HCT116 (cell line): ENCODE data around the gene C1orf50.

Source experiments
- CEBPB ChIP-seq: IDR thresholded peaks from 2 replicates; pipeline ENCODE4 v1.6.1; 2012; ENCODE audit warnings: low read depth
- EGR1 ChIP-seq: IDR thresholded peaks from 2 replicates; pipeline ENCODE4 v1.6.1; 2012; ENCODE audit warnings: low read depth
- EZH2phosphoT487 ChIP-seq: fragments of 200-600 bp; IDR thresholded peaks from 2 replicates; pipeline ENCODE4 v1.6.1; 2018; ENCODE audit warnings: antibody characterized with exemption, borderline replicate concordance
- POLR2AphosphoS5 ChIP-seq: IDR thresholded peaks from 2 replicates; pipeline ENCODE4 v1.6.1; 2011; ENCODE audit warnings: mild to moderate bottlenecking, low read depth, low read length, moderate library complexity
- RAD21 ChIP-seq: IDR thresholded peaks from 2 replicates; pipeline ENCODE4 v1.6.1; 2012; ENCODE audit warnings: low read depth, mild to moderate bottlenecking
- SIN3A ChIP-seq: IDR thresholded peaks from 2 replicates; pipeline ENCODE4 v1.6.1; 2012; ENCODE audit warnings: low read depth
- ZNF274 ChIP-seq: fragments of 200-500 bp; sonication (Bioruptor generic); IDR thresholded peaks from 2 replicates; pipeline ENCODE4 v1.6.1; 2014; ENCODE audit warnings: mild to moderate bottlenecking, low read depth, low read length, inconsistent platforms
- TF ChIP-seq, protein P1 (sequence below), 3 experiments: fragments of 200-600 bp in 1 of 3; sonication (generic) in 1 of 3; IDR thresholded peaks in 2 of 3; conservative IDR thresholded peaks in 1 of 3; 2 replicates each; pipeline ENCODE4 v1.5.1; 2012 to 2017; ENCODE audit warnings: low read depth in 2 of 3, low read length in 2 of 3, antibody characterized with exemption in 1 of 3, borderline replicate concordance in 1 of 3, control low read depth in 1 of 3, mild to moderate bottlenecking in 1 of 3, mixed read lengths in 1 of 3, mixed run types in 1 of 3, moderate library complexity in 1 of 3; ENCODE audit not compliant: insufficient read depth in 1 of 3
- TF ChIP-seq, protein P2 (sequence below): IDR thresholded peaks from 2 replicates; pipeline ENCODE4 v1.6.1; 2011; ENCODE audit warnings: mild to moderate bottlenecking, low read length, moderate library complexity; ENCODE audit not compliant: insufficient replicate concordance; ENCODE audit errors: extremely low read depth

DNA sequence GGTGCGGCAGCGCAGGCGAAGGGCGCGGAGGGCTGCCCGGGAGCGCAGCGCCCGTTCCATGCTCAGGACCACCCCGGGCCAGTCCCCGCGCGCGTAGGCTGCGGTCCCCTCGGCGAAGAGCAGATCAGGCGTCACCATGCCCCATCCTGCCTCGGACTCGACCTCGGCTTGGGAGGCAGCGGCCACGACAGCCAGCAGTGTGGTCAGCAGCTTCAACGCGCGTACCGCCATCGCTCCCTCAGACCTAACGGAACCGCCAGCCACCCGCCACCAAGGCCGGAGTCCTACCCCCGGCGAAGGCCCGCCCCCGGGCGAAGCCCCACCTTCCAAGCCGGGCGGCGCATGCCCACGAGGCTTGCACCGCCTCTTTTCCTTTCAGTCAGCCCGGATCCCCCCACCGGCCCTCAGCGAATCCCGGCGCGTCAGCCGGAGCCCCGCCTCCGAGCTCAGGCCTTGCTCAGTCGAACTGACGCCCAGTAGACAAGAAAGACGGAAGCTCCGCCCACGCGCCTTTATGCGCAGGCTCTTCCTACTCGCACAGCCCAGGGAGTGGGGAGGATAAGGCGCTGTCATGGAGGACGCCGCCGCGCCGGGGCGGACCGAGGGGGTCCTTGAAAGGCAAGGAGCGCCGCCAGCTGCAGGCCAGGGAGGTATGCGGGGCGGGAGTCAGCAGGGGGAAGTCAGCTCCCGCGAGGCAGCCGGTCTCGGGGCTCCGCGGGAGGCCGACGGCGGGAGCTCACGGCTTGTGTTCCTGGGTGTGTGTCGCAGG lies at the start of gene C1orf50, which contains the start of gene P3H1:
- TF ChIP-seq, protein P1, sequence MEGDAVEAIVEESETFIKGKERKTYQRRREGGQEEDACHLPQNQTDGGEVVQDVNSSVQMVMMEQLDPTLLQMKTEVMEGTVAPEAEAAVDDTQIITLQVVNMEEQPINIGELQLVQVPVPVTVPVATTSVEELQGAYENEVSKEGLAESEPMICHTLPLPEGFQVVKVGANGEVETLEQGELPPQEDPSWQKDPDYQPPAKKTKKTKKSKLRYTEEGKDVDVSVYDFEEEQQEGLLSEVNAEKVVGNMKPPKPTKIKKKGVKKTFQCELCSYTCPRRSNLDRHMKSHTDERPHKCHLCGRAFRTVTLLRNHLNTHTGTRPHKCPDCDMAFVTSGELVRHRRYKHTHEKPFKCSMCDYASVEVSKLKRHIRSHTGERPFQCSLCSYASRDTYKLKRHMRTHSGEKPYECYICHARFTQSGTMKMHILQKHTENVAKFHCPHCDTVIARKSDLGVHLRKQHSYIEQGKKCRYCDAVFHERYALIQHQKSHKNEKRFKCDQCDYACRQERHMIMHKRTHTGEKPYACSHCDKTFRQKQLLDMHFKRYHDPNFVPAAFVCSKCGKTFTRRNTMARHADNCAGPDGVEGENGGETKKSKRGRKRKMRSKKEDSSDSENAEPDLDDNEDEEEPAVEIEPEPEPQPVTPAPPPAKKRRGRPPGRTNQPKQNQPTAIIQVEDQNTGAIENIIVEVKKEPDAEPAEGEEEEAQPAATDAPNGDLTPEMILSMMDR (IDR thresholded peaks at IDR 0.05 in 2 of 3, conservative IDR thresholded peaks at IDR 0.05 in 1 of 3; ENCODE audit: borderline replicate concordance in 1 of 3, insufficient read depth in 1 of 3, low read depth in 2 of 3, low read length in 2 of 3): no peak
- TF ChIP-seq EZH2phosphoT487 (no peak), RAD21 (no peak), POLR2AphosphoS5 (peak; percentile 97), SIN3A (peak; percentile 77; the same call in 1 of the 2 replicates), EGR1 (peak; percentile 95), CEBPB (no peak), ZNF274 (no peak)
- TF ChIP-seq, protein P2, sequence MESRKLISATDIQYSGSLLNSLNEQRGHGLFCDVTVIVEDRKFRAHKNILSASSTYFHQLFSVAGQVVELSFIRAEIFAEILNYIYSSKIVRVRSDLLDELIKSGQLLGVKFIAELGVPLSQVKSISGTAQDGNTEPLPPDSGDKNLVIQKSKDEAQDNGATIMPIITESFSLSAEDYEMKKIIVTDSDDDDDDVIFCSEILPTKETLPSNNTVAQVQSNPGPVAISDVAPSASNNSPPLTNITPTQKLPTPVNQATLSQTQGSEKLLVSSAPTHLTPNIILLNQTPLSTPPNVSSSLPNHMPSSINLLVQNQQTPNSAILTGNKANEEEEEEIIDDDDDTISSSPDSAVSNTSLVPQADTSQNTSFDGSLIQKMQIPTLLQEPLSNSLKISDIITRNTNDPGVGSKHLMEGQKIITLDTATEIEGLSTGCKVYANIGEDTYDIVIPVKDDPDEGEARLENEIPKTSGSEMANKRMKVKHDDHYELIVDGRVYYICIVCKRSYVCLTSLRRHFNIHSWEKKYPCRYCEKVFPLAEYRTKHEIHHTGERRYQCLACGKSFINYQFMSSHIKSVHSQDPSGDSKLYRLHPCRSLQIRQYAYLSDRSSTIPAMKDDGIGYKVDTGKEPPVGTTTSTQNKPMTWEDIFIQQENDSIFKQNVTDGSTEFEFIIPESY: no peak
